HG03139 (cell line): Measurements from ENCODE around the gene DIP2B.
"Not testable (repeated sequence)": the region's sequence is repeated elsewhere in the genome, so short reads cannot be mapped to it uniquely, and the experiment has no call there.

Source experiments
- ATAC-seq: cut with Tn5 transposase; IDR thresholded peaks from one replicate; pipeline ENCODE4 v1.9.1; 2021; ENCODE audit not compliant: unreplicated experiment

Gene DIP2B

GRCh38 chr12:50520416-50521207 lies 15.8 kb downstream of the DIP2B start:
- no peak for ATAC-seq

- ATAC-seq = not testable (repeated sequence)
Observed at GRCh38 chr12:50521781-50522180, 17.0 kb downstream of the DIP2B start.

- ATAC-seq = no peak
Observed at GRCh38 chr12:50523772-50524171, 19.0 kb downstream of the DIP2B start.

- ATAC-seq = no peak
Observed at GRCh38 chr12:50524621-50525020, 19.8 kb downstream of the DIP2B start.

GRCh38 chr12:50525422-50525821 lies 20.6 kb downstream of the DIP2B start:
- no peak for ATAC-seq

GRCh38 chr12:50527359-50527726 lies 22.6 kb downstream of the DIP2B start:
- no peak for ATAC-seq

GRCh38 chr12:50528800-50529199 lies 24.0 kb downstream of the DIP2B start:
- no peak for ATAC-seq

GRCh38 chr12:50529345-50529744 lies 24.6 kb downstream of the DIP2B start:
- no peak for ATAC-seq

GRCh38 chr12:50530532-50530931 lies 25.7 kb downstream of the DIP2B start:
- ATAC-seq = no peak

GRCh38 chr12:50533203-50533584 lies 28.4 kb downstream of the DIP2B start:
- no peak for ATAC-seq

GRCh38 chr12:50533971-50534370 lies 29.2 kb downstream of the DIP2B start:
- ATAC-seq = no peak

- no peak for ATAC-seq
Observed at GRCh38 chr12:50536831-50537537, 32.2 kb downstream of the DIP2B start.

GRCh38 chr12:50537538-50537919 lies 32.7 kb downstream of the DIP2B start:
- no peak for ATAC-seq

- ATAC-seq = no peak
Observed at GRCh38 chr12:50538182-50538581, 33.4 kb downstream of the DIP2B start.

GRCh38 chr12:50541139-50541538 lies 36.4 kb downstream of the DIP2B start:
- ATAC-seq = no peak

- ATAC-seq = no peak
Observed at GRCh38 chr12:50542448-50542847, 37.7 kb downstream of the DIP2B start.

- not testable (repeated sequence) for ATAC-seq
Observed at GRCh38 chr12:50543188-50543587, 38.4 kb downstream of the DIP2B start.

GRCh38 chr12:50545213-50545612 lies 40.4 kb downstream of the DIP2B start:
- no peak for ATAC-seq

GRCh38 chr12:50545786-50546185 lies 41.0 kb downstream of the DIP2B start:
- ATAC-seq = no peak

- ATAC-seq = no peak
Observed at GRCh38 chr12:50546441-50547318, 41.9 kb downstream of the DIP2B start.

GRCh38 chr12:50547742-50548141 lies 43.0 kb downstream of the DIP2B start:
- no peak for ATAC-seq

- no peak for ATAC-seq
Observed at GRCh38 chr12:50549885-50550284, 45.1 kb downstream of the DIP2B start.
